ENCODE data around the gene ZMYND15. TPM values are rescaled to one million over a fixed set of nuclear protein-coding genes. Genes with fewer than 3 reads are reported as not detected.

The ZMYND15 gene
- total RNA-seq, 1 experiment from 2014 or later = 0.33 TPM

- H3K4me3 ChIP-seq = no peak overlapping the region
- H3K36me3 ChIP-seq = no peaks in the 10 kb centered on the region
- peaks cover 15% of the 10 kb centered on the region for H3K27me3 ChIP-seq
- H3K9me3 ChIP-seq = no peaks in the 10 kb centered on the region
- no peak for DNase-seq
Measured at GRCh38 chr17:4751932-4752331, 12.3 kb downstream of the ZMYND15 start.

- Histone ChIP-seq H3K4me3 (no peak overlapping the region), H3K9me3 (no peaks in the 10 kb centered on the region), H3K36me3 (no peaks in the 10 kb centered on the region), H3K27me3 (peaks cover 15% of the 10 kb centered on the region)
- no peak for DNase-seq
Measured at GRCh38 chr17:4753392-4753791, 13.8 kb downstream of the ZMYND15 start.

GRCh38 chr17:4759776-4760236 lies 20.2 kb downstream of the ZMYND15 start:
- DNase-seq = no peak
- H3K36me3 ChIP-seq = no peaks in the 10 kb centered on the region

GRCh38 chr17:4764595-4764994 lies 25.0 kb downstream of the ZMYND15 start:
- Histone ChIP-seq H3K9me3 (no peaks in the 10 kb centered on the region), H3K27me3 (no peaks in the 10 kb centered on the region), H3K4me3 (no peak overlapping the region), H3K36me3 (no peaks in the 10 kb centered on the region)
- DNase-seq = no peak

More at GRCh38 chr17:4759776-4760236, 20.2 kb downstream of the ZMYND15 start:
- Histone ChIP-seq H3K9me3 (no peaks in the 10 kb centered on the region), H3K27me3 (peaks cover 4% of the 10 kb centered on the region; the same call in 1 of the 2 replicates), H3K4me3 (no peak overlapping the region)

GRCh38 chr17:4766201-4766600 lies 26.6 kb downstream of the ZMYND15 start:
- H3K27me3 ChIP-seq = no peaks in the 10 kb centered on the region
- no peaks in the 10 kb centered on the region for H3K9me3 ChIP-seq
- DNase-seq = no peak
- H3K36me3 ChIP-seq = no peaks in the 10 kb centered on the region
- H3K4me3 ChIP-seq = no peak overlapping the region

GRCh38 chr17:4766723-4767122 lies 27.1 kb downstream of the ZMYND15 start:
- Histone ChIP-seq H3K9me3 (no peaks in the 10 kb centered on the region), H3K27me3 (no peaks in the 10 kb centered on the region), H3K36me3 (no peaks in the 10 kb centered on the region), H3K4me3 (no peak overlapping the region)
- DNase-seq = no peak

- Histone ChIP-seq H3K27me3 (no peaks in the 10 kb centered on the region), H3K4me3 (no peak overlapping the region), H3K9me3 (no peaks in the 10 kb centered on the region), H3K36me3 (no peaks in the 10 kb centered on the region)
- no peak for DNase-seq
Measured at GRCh38 chr17:4768298-4768697, 28.7 kb downstream of the ZMYND15 start.

- DNase-seq = no peak
- no peaks in the 10 kb centered on the region for H3K36me3 ChIP-seq
- H3K27me3 ChIP-seq = no peaks in the 10 kb centered on the region
- no peaks in the 10 kb centered on the region for H3K9me3 ChIP-seq
- H3K4me3 ChIP-seq = no peak overlapping the region
Measured at GRCh38 chr17:4769628-4770027, 30.0 kb downstream of the ZMYND15 start.

- Histone ChIP-seq H3K36me3 (no peaks in the 10 kb centered on the region), H3K9me3 (no peaks in the 10 kb centered on the region), H3K4me3 (no peak within 1 kb of the TSS), H3K27me3 (no peaks in the 10 kb centered on the region)
- no peak for DNase-seq
Measured at GRCh38 chr17:4771519-4772234, 32.0 kb downstream of the ZMYND15 start, which contains the start of gene TM4SF5. TM4SF5 (plus strand) TSS chr17:4771886; CDS start chr17:4771923, 37 bp downstream.

- DNase-seq = no peak
- Histone ChIP-seq H3K4me3 (no peak overlapping the region), H3K36me3 (no peaks in the 10 kb centered on the region), H3K27me3 (no peaks in the 10 kb centered on the region), H3K9me3 (no peaks in the 10 kb centered on the region)
Measured at GRCh38 chr17:4772235-4772613, 32.6 kb downstream of the ZMYND15 start.

GRCh38 chr17:4777969-4778760 lies 38.5 kb downstream of the ZMYND15 start:
- Histone ChIP-seq H3K27me3 (no peaks in the 10 kb centered on the region), H3K9me3 (no peaks in the 10 kb centered on the region), H3K4me3 (no peak overlapping the region), H3K36me3 (no peaks in the 10 kb centered on the region)
- no peak for DNase-seq

GRCh38 chr17:4780325-4780955 lies 40.8 kb downstream of the ZMYND15 start:
- H3K27me3 ChIP-seq = no peaks in the 10 kb centered on the region
- H3K4me3 ChIP-seq = no peak overlapping the region
- H3K9me3 ChIP-seq = no peaks in the 10 kb centered on the region
- no peak for DNase-seq
- no peaks in the 10 kb centered on the region for H3K36me3 ChIP-seq

GRCh38 chr17:4782652-4783051 lies 43.0 kb downstream of the ZMYND15 start:
- no peaks in the 10 kb centered on the region for H3K36me3 ChIP-seq
- H3K4me3 ChIP-seq = no peak overlapping the region
- DNase-seq = no peak
- H3K27me3 ChIP-seq = no peaks in the 10 kb centered on the region
- H3K9me3 ChIP-seq = no peaks in the 10 kb centered on the region

GRCh38 chr17:4785311-4786105 lies 45.9 kb downstream of the ZMYND15 start:
- Histone ChIP-seq H3K9me3 (no peaks in the 10 kb centered on the region), H3K36me3 (no peaks in the 10 kb centered on the region), H3K4me3 (no peak overlapping the region), H3K27me3 (no peaks in the 10 kb centered on the region)
- no peak for DNase-seq

GRCh38 chr17:4786106-4786511 lies 46.5 kb downstream of the ZMYND15 start, which contains the start of gene VMO1:
VMO1 (minus strand) TSS chr17:4786364; CDS start chr17:4786352, 12 bp downstream.
- no peaks in the 10 kb centered on the region for H3K27me3 ChIP-seq
- H3K4me3 ChIP-seq = no peak within 1 kb of the TSS
- DNase-seq = no peak
- H3K36me3 ChIP-seq = no peaks in the 10 kb centered on the region
- H3K9me3 ChIP-seq = no peaks in the 10 kb centered on the region

GRCh38 chr17:4786516-4786915 lies 46.9 kb downstream of the ZMYND15 start:
- no peak for DNase-seq

More at GRCh38 chr17:4786516-4786915, 46.9 kb downstream of the ZMYND15 start:
- H3K4me3 ChIP-seq = no peak overlapping the region
- H3K36me3 ChIP-seq = no peaks in the 10 kb centered on the region
- no peaks in the 10 kb centered on the region for H3K9me3 ChIP-seq
- H3K27me3 ChIP-seq = no peaks in the 10 kb centered on the region

All from MG63 (cell line).